Adipocyte (in vitro differentiated cells): Measurements from ENCODE around the gene PCDHA5.
"Not testable (repeated sequence)": the region's sequence is repeated elsewhere in the genome, so short reads cannot be mapped to it uniquely, and the experiment has no call there.

Experiments
- DNase-seq: peaks from one replicate; pipeline ENCODE4 v3.0.0-alpha.2; 2015; ENCODE audit warnings: low read depth
- H3K27me3 ChIP-seq: replicated peaks from 2 replicates; pipeline ENCODE4 v1.7.0; 2013; ENCODE audit warnings: mild to moderate bottlenecking, low read length, moderate library complexity; ENCODE audit not compliant: control insufficient read depth, insufficient read depth
- H3K36me3 ChIP-seq: 2 replicates; pipeline ENCODE4 v1.7.0; 2013; ENCODE audit warnings: low read length, mild to moderate bottlenecking, moderate library complexity; ENCODE audit not compliant: control insufficient read depth, insufficient read depth, severe bottlenecking
- H3K4me1 ChIP-seq: 2 replicates; pipeline ENCODE4 v1.7.0; 2013; ENCODE audit warnings: mild to moderate bottlenecking, low read length, moderate library complexity; ENCODE audit not compliant: control insufficient read depth, insufficient read depth
- H3K4me3 ChIP-seq: 2 replicates; pipeline ENCODE4 v1.7.0; 2013; ENCODE audit warnings: mild to moderate bottlenecking, low read length, moderate library complexity
- H3K9ac ChIP-seq: 2 replicates; pipeline ENCODE4 v1.7.0; 2013; ENCODE audit warnings: mild to moderate bottlenecking, low read length, moderate library complexity
- H3K9me3 ChIP-seq: 2 replicates; pipeline ENCODE4 v1.7.0; 2013; ENCODE audit warnings: mild to moderate bottlenecking, low read length, moderate library complexity; ENCODE audit not compliant: control insufficient read depth

Gene PCDHA5

GRCh38 chr5:140800816-140801493, 20.5 kb upstream of the PCDHA5 start, which contains the start of gene PCDHA3:
PCDHA3 (plus strand) TSS chr5:140801057.
- Histone ChIP-seq H3K9ac (no peak within 1 kb of the TSS), H3K27me3 (no peaks in the 10 kb centered on the region), H3K4me1 (no peaks in the 10 kb centered on the region), H3K9me3 (peaks cover 33% of the 10 kb centered on the region), H3K4me3 (peak within 1 kb of the TSS; percentile 69), H3K36me3 (no peaks in the 10 kb centered on the region)
- DNase-seq = peak; percentile 2

GRCh38 chr5:140801494-140801841, 19.9 kb upstream of the PCDHA5 start:
- H3K4me1 ChIP-seq = no peaks in the 10 kb centered on the region
- H3K36me3 ChIP-seq = no peaks in the 10 kb centered on the region
- peak overlapping the region; percentile 69 for H3K4me3 ChIP-seq
- no peak overlapping the region for H3K9ac ChIP-seq
- peaks cover 31% of the 10 kb centered on the region for H3K9me3 ChIP-seq
- no peaks in the 10 kb centered on the region for H3K27me3 ChIP-seq
- no peak for DNase-seq

DNA sequence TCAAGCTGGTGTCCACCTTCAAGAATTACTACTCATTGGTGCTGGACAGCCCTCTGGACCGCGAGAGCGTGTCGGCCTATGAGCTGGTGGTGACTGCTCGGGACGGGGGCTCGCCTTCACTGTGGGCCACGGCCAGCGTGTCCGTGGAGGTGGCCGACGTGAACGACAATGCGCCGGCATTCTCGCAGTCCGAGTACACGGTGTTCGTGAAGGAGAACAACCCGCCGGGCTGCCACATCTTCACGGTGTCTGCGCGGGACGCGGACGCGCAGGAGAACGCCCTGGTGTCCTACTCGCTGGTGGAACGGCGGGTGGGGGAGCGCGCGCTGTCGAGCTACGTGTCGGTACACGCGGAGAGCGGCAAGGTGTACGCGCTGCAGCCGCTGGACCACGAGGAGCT, 19.0 kb upstream of the PCDHA5 start:
- peaks cover 33% of the 10 kb centered on the region for H3K9me3 ChIP-seq
- H3K27me3 ChIP-seq, H3K36me3 ChIP-seq, H3K9ac ChIP-seq, H3K4me3 ChIP-seq, DNase-seq, H3K4me1 ChIP-seq: not testable (repeated sequence)

- Histone ChIP-seq H3K27me3 (no peaks in the 10 kb centered on the region), H3K4me1 (no peaks in the 10 kb centered on the region), H3K9me3 (peaks cover 33% of the 10 kb centered on the region), H3K4me3 (no peak overlapping the region), H3K36me3 (no peaks in the 10 kb centered on the region), H3K9ac (no peak overlapping the region)
- DNase-seq = no peak
These were observed 18.6 kb upstream of the PCDHA5 start for GRCh38 chr5:140802781-140803271.

- Histone ChIP-seq H3K4me1 (no peaks in the 10 kb centered on the region), H3K9ac (no peak within 1 kb of the TSS)
- no peak for DNase-seq
These were observed 14.3 kb upstream of the PCDHA5 start, which contains the start of gene PCDHA4 for GRCh38 chr5:140806834-140807775. PCDHA4 (plus strand) TSS chr5:140807068.

DNA sequence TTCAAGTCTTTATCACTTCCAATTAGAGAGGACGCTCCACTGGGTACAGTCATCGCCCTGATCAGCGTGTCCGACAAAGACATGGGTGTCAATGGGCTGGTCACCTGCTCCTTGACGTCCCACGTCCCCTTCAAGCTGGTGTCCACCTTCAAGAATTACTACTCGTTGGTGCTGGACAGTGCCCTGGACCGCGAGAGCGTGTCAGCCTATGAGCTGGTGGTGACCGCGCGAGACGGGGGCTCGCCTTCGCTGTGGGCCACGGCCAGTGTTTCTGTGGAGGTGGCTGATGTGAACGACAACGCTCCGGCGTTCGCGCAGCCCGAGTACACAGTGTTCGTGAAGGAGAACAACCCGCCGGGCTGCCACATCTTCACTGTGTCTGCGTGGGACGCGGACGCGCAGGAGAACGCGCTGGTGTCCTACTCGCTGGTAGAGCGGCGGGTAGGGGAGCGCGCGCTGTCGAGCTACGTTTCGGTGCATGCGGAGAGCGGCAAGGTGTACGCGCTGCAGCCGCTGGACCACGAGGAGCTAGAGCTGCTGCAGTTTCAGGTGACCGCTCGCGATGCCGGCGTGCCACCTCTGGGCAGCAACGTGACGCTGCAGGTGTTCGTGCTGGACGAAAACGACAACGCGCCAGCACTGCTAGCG, 13.0 kb upstream of the PCDHA5 start:
- not testable (repeated sequence) for DNase-seq, H3K4me1 ChIP-seq, H3K4me3 ChIP-seq, H3K36me3 ChIP-seq, H3K27me3 ChIP-seq, H3K9ac ChIP-seq
- H3K9me3 ChIP-seq = peaks cover 17% of the 10 kb centered on the region

More at GRCh38 chr5:140806834-140807775, 14.3 kb upstream of the PCDHA5 start, which contains the start of gene PCDHA4:
- Histone ChIP-seq H3K27me3 (no peaks in the 10 kb centered on the region), H3K36me3 (no peaks in the 10 kb centered on the region), H3K9me3 (peaks cover 24% of the 10 kb centered on the region), H3K4me3 (peak within 1 kb of the TSS; percentile 67)

GRCh38 chr5:140808889-140809291, 12.5 kb upstream of the PCDHA5 start:
- Histone ChIP-seq H3K9me3 (peaks cover 17% of the 10 kb centered on the region), H3K9ac (no peak overlapping the region), H3K27me3 (no peaks in the 10 kb centered on the region), H3K4me1 (no peaks in the 10 kb centered on the region), H3K36me3 (no peaks in the 10 kb centered on the region), H3K4me3 (no peak overlapping the region)
- no peak for DNase-seq

GRCh38 chr5:140822281-140822629, 842 bp downstream of the PCDHA5 start:
- no peaks in the 10 kb centered on the region for H3K4me1 ChIP-seq
- DNase-seq = no peak
- no peaks in the 10 kb centered on the region for H3K27me3 ChIP-seq
- peaks cover 6% of the 10 kb centered on the region for H3K9me3 ChIP-seq
- H3K4me3 ChIP-seq = no peak overlapping the region
- no peaks in the 10 kb centered on the region for H3K36me3 ChIP-seq
- H3K9ac ChIP-seq = no peak overlapping the region

DNA sequence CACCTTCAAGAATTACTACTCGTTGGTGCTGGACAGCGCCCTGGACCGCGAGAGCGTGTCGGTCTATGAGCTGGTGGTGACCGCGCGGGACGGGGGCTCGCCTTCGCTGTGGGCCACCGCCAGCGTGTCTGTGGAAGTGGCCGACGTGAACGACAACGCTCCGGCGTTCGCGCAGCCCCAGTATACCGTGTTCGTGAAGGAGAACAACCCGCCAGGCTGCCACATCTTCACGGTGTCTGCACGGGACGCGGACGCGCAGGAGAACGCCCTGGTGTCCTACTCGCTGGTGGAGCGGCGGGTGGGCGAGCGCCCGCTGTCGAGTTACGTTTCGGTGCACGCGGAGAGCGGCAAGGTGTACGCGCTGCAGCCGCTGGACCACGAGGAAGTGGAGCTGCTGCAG, 1.6 kb downstream of the PCDHA5 start:
- not testable (repeated sequence) for H3K27me3 ChIP-seq, H3K9ac ChIP-seq, H3K9me3 ChIP-seq, H3K4me1 ChIP-seq, H3K4me3 ChIP-seq, H3K36me3 ChIP-seq, DNase-seq

GRCh38 chr5:140823475-140823874, 2.1 kb downstream of the PCDHA5 start:
- no peaks in the 10 kb centered on the region for H3K27me3 ChIP-seq
- H3K9ac ChIP-seq = no peak overlapping the region
- H3K9me3 ChIP-seq = peaks cover 2% of the 10 kb centered on the region
- no peaks in the 10 kb centered on the region for H3K36me3 ChIP-seq
- no peak overlapping the region for H3K4me3 ChIP-seq
- DNase-seq = no peak
- H3K4me1 ChIP-seq = no peaks in the 10 kb centered on the region
